ENCODE measurements around the gene RET.

Gene RET

GRCh38 chr10:43114088-43114742, 37.3 kb downstream of the RET start:
- Histone ChIP-seq H3K27me3 (ENCODE audit: low read depth, low read length) (no peaks in the 10 kb centered on the region), H3K27ac (ENCODE audit: low read length) (no peak overlapping the region), H3K4me1 (ENCODE audit: control insufficient read depth in 1 of 2, insufficient read depth in 2 of 2, low read length in 2 of 2) (no peaks in the 10 kb centered on the region), H3K4me3 (ENCODE audit: low read depth in 1 of 2, low read length in 2 of 2) (no peak overlapping the region), H3K36me3 (ENCODE audit: control insufficient read depth in 1 of 2, insufficient read depth in 2 of 2, low read length in 2 of 2) (no peaks in the 10 kb centered on the region), H3K9me3 (ENCODE audit: control insufficient read depth in 1 of 2, low read length in 2 of 2) (no peaks in the 10 kb centered on the region)

- Histone ChIP-seq H3K4me1 (ENCODE audit: control insufficient read depth in 1 of 2, insufficient read depth in 2 of 2, low read length in 2 of 2) (no peaks in the 10 kb centered on the region), H3K4me3 (ENCODE audit: low read depth in 1 of 2, low read length in 2 of 2) (no peak overlapping the region), H3K36me3 (ENCODE audit: control insufficient read depth in 1 of 2, insufficient read depth in 2 of 2, low read length in 2 of 2) (no peaks in the 10 kb centered on the region), H3K27ac (ENCODE audit: low read length) (no peak overlapping the region), H3K27me3 (ENCODE audit: low read depth, low read length) (no peaks in the 10 kb centered on the region), H3K9me3 (ENCODE audit: control insufficient read depth in 1 of 2, low read length in 2 of 2) (no peaks in the 10 kb centered on the region)
Observed at GRCh38 chr10:43114743-43115611, 38.1 kb downstream of the RET start.

- H3K4me3 ChIP-seq (ENCODE audit: low read depth in 1 of 2, low read length in 2 of 2), result no peak overlapping the region
- H3K27ac ChIP-seq (ENCODE audit: low read length), result no peak overlapping the region
- no peaks in the 10 kb centered on the region for H3K27me3 ChIP-seq (ENCODE audit: low read depth, low read length)
- no peaks in the 10 kb centered on the region for H3K9me3 ChIP-seq (ENCODE audit: control insufficient read depth in 1 of 2, low read length in 2 of 2)
- no peaks in the 10 kb centered on the region for H3K36me3 ChIP-seq (ENCODE audit: control insufficient read depth in 1 of 2, insufficient read depth in 2 of 2, low read length in 2 of 2)
- H3K4me1 ChIP-seq (ENCODE audit: control insufficient read depth in 1 of 2, insufficient read depth in 2 of 2, low read length in 2 of 2), result no peaks in the 10 kb centered on the region
Observed at GRCh38 chr10:43115881-43116595, 39.2 kb downstream of the RET start.

GRCh38 chr10:43116596-43116995, 39.7 kb downstream of the RET start:
- Histone ChIP-seq H3K27me3 (ENCODE audit: low read depth, low read length) (no peaks in the 10 kb centered on the region), H3K36me3 (ENCODE audit: control insufficient read depth in 1 of 2, insufficient read depth in 2 of 2, low read length in 2 of 2) (no peaks in the 10 kb centered on the region), H3K27ac (ENCODE audit: low read length) (no peak overlapping the region)

DNA sequence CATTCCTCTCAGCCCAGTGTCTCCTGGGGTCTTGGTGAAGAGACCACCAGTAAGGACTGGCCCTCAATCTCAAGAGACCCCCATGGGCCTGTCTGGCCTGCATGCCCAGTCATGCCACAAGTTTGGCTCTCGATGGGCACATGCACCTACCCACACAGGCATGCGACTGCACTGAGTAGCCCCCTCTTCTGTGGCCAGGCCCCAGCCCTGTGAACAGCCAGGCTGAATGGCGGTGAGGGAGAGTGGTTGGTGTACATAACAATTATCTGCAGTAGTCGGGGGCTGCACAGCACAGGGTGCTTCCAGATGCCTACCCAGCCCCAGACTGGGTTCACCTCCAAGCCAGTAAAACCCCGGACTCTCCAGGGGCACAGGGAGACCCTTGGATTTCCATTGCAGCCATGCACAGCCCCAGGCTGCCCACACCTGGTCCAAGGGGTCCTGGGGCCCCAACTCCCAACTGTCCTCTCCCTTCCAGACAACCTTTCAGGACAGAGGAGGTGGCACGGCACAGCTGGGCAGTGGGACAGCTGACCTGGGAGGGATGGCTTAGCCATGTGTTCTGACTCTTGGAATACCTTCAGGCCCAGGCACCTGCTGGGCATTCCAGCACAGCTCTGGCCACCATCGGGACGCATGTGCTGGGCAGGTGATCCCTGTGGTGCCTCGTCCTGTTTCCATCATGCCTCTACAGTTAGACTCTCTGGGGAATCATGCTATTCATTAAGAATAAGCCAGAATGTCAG, 40.3 kb downstream of the RET start:
- no peaks in the 10 kb centered on the region for H3K36me3 ChIP-seq (ENCODE audit: control insufficient read depth in 1 of 2, insufficient read depth in 2 of 2, low read length in 2 of 2)
- no peak overlapping the region for H3K27ac ChIP-seq (ENCODE audit: low read length)
- H3K9me3 ChIP-seq (ENCODE audit: control insufficient read depth in 1 of 2, low read length in 2 of 2), result no peaks in the 10 kb centered on the region
- H3K4me1 ChIP-seq (ENCODE audit: control insufficient read depth in 1 of 2, insufficient read depth in 2 of 2, low read length in 2 of 2), result peaks cover 0 to 4% of the 10 kb centered on the region in 2 donors
- H3K27me3 ChIP-seq (ENCODE audit: low read depth, low read length), result no peaks in the 10 kb centered on the region
- H3K4me3 ChIP-seq (ENCODE audit: low read depth in 1 of 2, low read length in 2 of 2), result no peak overlapping the region

More at GRCh38 chr10:43116596-43116995, 39.7 kb downstream of the RET start:
- Histone ChIP-seq H3K9me3 (ENCODE audit: control insufficient read depth in 1 of 2, low read length in 2 of 2) (no peaks in the 10 kb centered on the region), H3K4me1 (ENCODE audit: control insufficient read depth in 1 of 2, insufficient read depth in 2 of 2, low read length in 2 of 2) (peaks cover 0 to 2% of the 10 kb centered on the region in 2 donors), H3K4me3 (ENCODE audit: low read depth in 1 of 2, low read length in 2 of 2) (no peak overlapping the region)

- Histone ChIP-seq H3K27me3 (ENCODE audit: low read depth, low read length) (no peaks in the 10 kb centered on the region), H3K9me3 (ENCODE audit: control insufficient read depth in 1 of 2, low read length in 2 of 2) (no peaks in the 10 kb centered on the region), H3K4me3 (ENCODE audit: low read depth in 1 of 2, low read length in 2 of 2) (no peak overlapping the region)
Observed at GRCh38 chr10:43117777-43118583, 41.1 kb downstream of the RET start.

DNA sequence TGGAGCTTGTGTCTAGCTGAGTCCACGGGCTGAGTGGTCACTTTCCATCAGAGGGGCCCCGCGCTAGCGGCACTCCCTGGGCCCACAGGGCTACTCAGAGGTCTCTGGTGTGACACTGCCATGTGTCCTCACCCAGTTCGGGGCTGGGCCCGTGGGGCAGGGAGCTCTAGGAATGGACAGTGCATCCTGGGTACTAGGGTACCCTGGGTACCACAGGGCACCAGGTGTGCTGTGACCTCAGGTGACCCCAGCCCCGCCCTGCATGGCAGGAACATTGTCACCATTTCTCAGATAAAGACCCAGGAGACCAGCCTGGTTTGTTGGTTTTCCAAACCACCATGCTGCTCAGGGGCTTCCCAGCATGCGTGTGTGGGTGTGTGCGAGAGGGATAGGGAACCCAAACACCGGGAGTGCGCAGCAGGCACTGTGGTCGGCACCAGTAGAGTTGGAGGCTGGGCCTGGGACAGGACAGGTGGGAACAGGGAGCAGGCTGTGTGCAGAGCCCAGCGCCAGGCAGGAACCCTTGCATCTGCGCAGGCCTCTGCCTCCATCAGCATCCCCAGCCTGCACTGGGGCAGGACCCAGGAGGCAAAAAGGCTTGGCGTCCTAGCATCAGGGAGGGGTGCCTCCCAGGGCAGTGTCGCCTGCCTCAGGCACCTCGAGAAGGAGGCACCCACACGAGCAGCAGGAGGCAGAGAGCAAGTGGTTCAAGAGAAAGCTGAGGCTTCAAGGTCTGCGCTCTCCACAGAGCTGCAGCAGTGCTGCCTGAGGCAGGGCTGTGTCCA, 42.0 kb downstream of the RET start:
- Histone ChIP-seq H3K4me1 (ENCODE audit: control insufficient read depth in 1 of 2, insufficient read depth in 2 of 2, low read length in 2 of 2) (peaks cover 0 to 4% of the 10 kb centered on the region in 2 donors), H3K9me3 (ENCODE audit: control insufficient read depth in 1 of 2, low read length in 2 of 2) (no peaks in the 10 kb centered on the region), H3K27ac (ENCODE audit: low read length) (no peak overlapping the region), H3K36me3 (ENCODE audit: control insufficient read depth in 1 of 2, insufficient read depth in 2 of 2, low read length in 2 of 2) (no peaks in the 10 kb centered on the region), H3K27me3 (ENCODE audit: low read depth, low read length) (no peaks in the 10 kb centered on the region), H3K4me3 (ENCODE audit: low read depth in 1 of 2, low read length in 2 of 2) (no peak overlapping the region)

More at GRCh38 chr10:43117777-43118583, 41.1 kb downstream of the RET start:
- no peaks in the 10 kb centered on the region for H3K36me3 ChIP-seq (ENCODE audit: control insufficient read depth in 1 of 2, insufficient read depth in 2 of 2, low read length in 2 of 2)
- H3K27ac ChIP-seq (ENCODE audit: low read length), result no peak overlapping the region
- peaks cover 0 to 4% of the 10 kb centered on the region in 2 donors for H3K4me1 ChIP-seq (ENCODE audit: control insufficient read depth in 1 of 2, insufficient read depth in 2 of 2, low read length in 2 of 2)

- no peak overlapping the region for H3K27ac ChIP-seq (ENCODE audit: low read length)
- H3K36me3 ChIP-seq (ENCODE audit: control insufficient read depth in 1 of 2, insufficient read depth in 2 of 2, low read length in 2 of 2), result no peaks in the 10 kb centered on the region
- peaks cover 0 to 4% of the 10 kb centered on the region in 2 donors for H3K4me1 ChIP-seq (ENCODE audit: control insufficient read depth in 1 of 2, insufficient read depth in 2 of 2, low read length in 2 of 2)
- no peak overlapping the region for H3K4me3 ChIP-seq (ENCODE audit: low read depth in 1 of 2, low read length in 2 of 2)
- H3K9me3 ChIP-seq (ENCODE audit: control insufficient read depth in 1 of 2, low read length in 2 of 2), result no peaks in the 10 kb centered on the region
- no peaks in the 10 kb centered on the region for H3K27me3 ChIP-seq (ENCODE audit: low read depth, low read length)
Observed at GRCh38 chr10:43119416-43120115, 42.7 kb downstream of the RET start.

GRCh38 chr10:43120116-43120928, 43.5 kb downstream of the RET start:
- Histone ChIP-seq H3K36me3 (ENCODE audit: control insufficient read depth in 1 of 2, insufficient read depth in 2 of 2, low read length in 2 of 2) (no peaks in the 10 kb centered on the region), H3K4me3 (ENCODE audit: low read depth in 1 of 2, low read length in 2 of 2) (no peak overlapping the region), H3K9me3 (ENCODE audit: control insufficient read depth in 1 of 2, low read length in 2 of 2) (no peaks in the 10 kb centered on the region), H3K27me3 (ENCODE audit: low read depth, low read length) (no peaks in the 10 kb centered on the region), H3K27ac (ENCODE audit: low read length) (no peak overlapping the region), H3K4me1 (ENCODE audit: control insufficient read depth in 1 of 2, insufficient read depth in 2 of 2, low read length in 2 of 2) (peaks cover 0 to 4% of the 10 kb centered on the region in 2 donors)
